GM23248 (cell line): ENCODE measurements around the gene CENPM. TPM values are rescaled to one million over a fixed set of nuclear protein-coding genes. Genes with fewer than 3 reads are reported as not detected.

Experiments
- DNase-seq: peaks from one replicate; pipeline ENCODE4 v3.0.0-alpha.2; 2015
- H2AFZ ChIP-seq: fragments of 200-600 bp; sonication (generic); 2 replicates; pipeline ENCODE4 v1.6.1; 2016; ENCODE audit warnings: antibody characterized with exemption
- H3F3A ChIP-seq: fragments of 200-600 bp; sonication (generic); 2 replicates; pipeline ENCODE4 v1.6.1; 2016; ENCODE audit warnings: mild to moderate bottlenecking, antibody characterized with exemption, mixed run types; ENCODE audit not compliant: insufficient read depth
- H3K27ac ChIP-seq: fragments of 200-600 bp; sonication (generic); 2 replicates; pipeline ENCODE4 v1.5.1; 2016; ENCODE audit warnings: mild to moderate bottlenecking
- H3K27me3 ChIP-seq: fragments of 200-600 bp; sonication (generic); replicated peaks from 2 replicates; pipeline ENCODE4 v1.6.1; 2016; ENCODE audit warnings: mild to moderate bottlenecking; ENCODE audit not compliant: insufficient read depth
- H3K36me3 ChIP-seq: fragments of 200-600 bp; sonication (generic); 2 replicates; pipeline ENCODE4 v1.6.1; 2016; ENCODE audit warnings: low read depth, mild to moderate bottlenecking
- H3K4me1 ChIP-seq: fragments of 200-600 bp; sonication (generic); 2 replicates; pipeline ENCODE4 v1.6.1; 2016; ENCODE audit warnings: mild to moderate bottlenecking; ENCODE audit not compliant: insufficient read depth
- H3K4me2 ChIP-seq: fragments of 200-600 bp; sonication (generic); one replicate; pipeline ENCODE4 v1.6.1; 2016; ENCODE audit warnings: mild to moderate bottlenecking; ENCODE audit not compliant: unreplicated experiment
- H3K4me3 ChIP-seq: fragments of 200-600 bp; sonication (generic); 2 replicates; pipeline ENCODE4 v1.5.1; 2016; ENCODE audit warnings: mild to moderate bottlenecking
- H3K79me2 ChIP-seq: fragments of 200-600 bp; sonication (generic); 2 replicates; pipeline ENCODE4 v1.6.1; 2016; ENCODE audit warnings: mild to moderate bottlenecking; ENCODE audit not compliant: insufficient read depth
- H3K9ac ChIP-seq: fragments of 200-600 bp; sonication (generic); 2 replicates; pipeline ENCODE4 v1.6.1; 2016; ENCODE audit warnings: mild to moderate bottlenecking
- H3K9me2 ChIP-seq: fragments of 200-600 bp; sonication (generic); 2 replicates; pipeline ENCODE4 v1.6.1; 2016; ENCODE audit warnings: mixed run types, mild to moderate bottlenecking, moderate library complexity; ENCODE audit not compliant: insufficient read depth
- H3K9me3 ChIP-seq: fragments of 200-600 bp; sonication (generic); one replicate; pipeline ENCODE4 v1.6.1; 2017; ENCODE audit warnings: low read depth
- H4K20me1 ChIP-seq: fragments of 200-600 bp; sonication (generic); 2 replicates; pipeline ENCODE4 v1.6.0; 2016; ENCODE audit not compliant: insufficient read depth
- EZH2 ChIP-seq: fragments of 200-600 bp; sonication (generic); IDR thresholded peaks from 2 replicates; pipeline ENCODE4 v1.6.1; 2018; ENCODE audit warnings: antibody characterized with exemption, mild to moderate bottlenecking; ENCODE audit not compliant: insufficient read depth, poor library complexity, severe bottlenecking
- EZH2phosphoT487 ChIP-seq: fragments of 200-600 bp; sonication (generic); IDR thresholded peaks from 2 replicates; pipeline ENCODE4 v1.6.1; 2018; ENCODE audit warnings: antibody characterized with exemption, moderate library complexity, mild to moderate bottlenecking, low read depth; ENCODE audit not compliant: insufficient read depth
- WGBS, 2 experiments: methylation state at CpG; one replicate each; pipeline ENCODE4 v1.1.6; 2015 to 2017; ENCODE audit warnings: low lambda C conversion rate in 2 of 2, low coverage in 1 of 2; ENCODE audit errors: missing lambda C conversion rate in 2 of 2; 5-methylcytosine and 5-hydroxymethylcytosine counted together
- in situ Hi-C: fragments of 300-500 bp; cut with MboI; formaldehyde crosslinking; loops from 2 replicates; pipeline ENCODE4 v1.15.0; 2020
- polyA plus RNA-seq: library from polyadenylated mRNA; unstranded; fragments of >200 nt; fragmentation: Nextera tagmentation; extraction: Ambion mirVana; gene quantifications from 2 replicates; pipeline ENCODE4 v1.2.1, GENCODE V29; 2016
- total RNA-seq: library from RNA; depleted of rRNA; stranded (reverse); fragments of >200 nt; shearing (Covaris generic); gene quantifications from 2 replicates; pipeline ENCODE4 v1.2.3, GENCODE V29; 2014

The CENPM gene
- total and polyA plus RNA-seq, 2 experiments from 2014 or later = 5.7 to 18.9 TPM

DNA sequence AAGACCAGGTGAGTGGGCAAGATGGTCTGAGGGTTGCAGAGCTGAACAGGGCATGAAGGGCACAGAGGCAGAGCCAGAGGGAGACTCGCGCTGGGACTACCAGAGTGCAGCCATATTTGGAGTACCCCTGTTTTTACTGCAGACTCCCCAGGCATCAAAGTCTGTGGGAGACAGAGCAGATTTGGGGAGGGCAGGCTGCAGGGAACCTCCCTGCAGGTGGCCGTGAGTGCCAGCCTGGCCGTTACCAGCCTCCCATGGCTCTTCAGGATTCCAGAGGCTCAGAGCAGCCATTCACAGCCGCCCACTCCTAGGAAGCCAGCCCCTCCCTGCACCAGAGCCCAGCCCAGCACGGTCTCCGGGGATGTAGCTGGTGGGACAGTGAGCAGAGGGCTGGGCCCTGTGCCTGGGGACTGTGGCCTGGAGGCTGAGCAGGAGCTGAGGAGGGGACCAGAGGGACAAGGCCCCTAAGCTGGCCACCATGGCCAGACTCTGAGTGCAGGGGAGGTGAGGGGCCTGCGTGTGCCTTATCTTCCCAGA lies 22.2 kb upstream of the CENPM start, which contains the start of gene SEPTIN3:
Gene SEPTIN3 (plus strand): TSS at position 334 of the 537 bp plus-strand sequence. CDS start 2,050 bp downstream, outside the sequence.
- no peaks in the 10 kb centered on the region for H3K36me3 ChIP-seq
- H3K9ac ChIP-seq = no peak within 1 kb of the TSS
- no peaks in the 10 kb centered on the region for H3K9me3 ChIP-seq
- H3K4me2 ChIP-seq = no peak within 1 kb of the TSS
- in situ Hi-C loops = loop anchor here (10.0 kb wide), 1 partner anchor 486 kb away; no protein-coding TSS in a partner anchor
- no peak within 1 kb of the TSS for H3K27ac ChIP-seq
- 46 to 54% methylated on average over 8 of the region's 8 CpGs for WGBS, 2 experiments
- TF ChIP-seq EZH2phosphoT487 (no peak), EZH2 (no peak)
- H3K79me2 ChIP-seq = no peaks in the 10 kb centered on the region
- no peaks in the 10 kb centered on the region for H4K20me1 ChIP-seq
- no peak within 1 kb of the TSS for H2AFZ ChIP-seq
- no peak within 1 kb of the TSS for H3K4me3 ChIP-seq
- H3K9me2 ChIP-seq = no peaks in the 10 kb centered on the region
- peaks cover 4% of the 10 kb centered on the region; the same call in 1 of the 2 replicates for H3F3A ChIP-seq
- no peak for DNase-seq
- no peaks in the 10 kb centered on the region for H3K4me1 ChIP-seq
- peaks cover 10% of the 10 kb centered on the region for H3K27me3 ChIP-seq

- Histone ChIP-seq H3F3A (peaks cover 4% of the 10 kb centered on the region; the same call in 1 of the 2 replicates), H3K79me2 (no peaks in the 10 kb centered on the region), H3K36me3 (no peaks in the 10 kb centered on the region), H3K9ac (no peak overlapping the region), H4K20me1 (no peaks in the 10 kb centered on the region), H3K9me3 (no peaks in the 10 kb centered on the region), H3K4me3 (no peak overlapping the region), H2AFZ (no peak overlapping the region), H3K27ac (no peak overlapping the region), H3K4me1 (no peaks in the 10 kb centered on the region), H3K4me2 (no peak overlapping the region), H3K27me3 (peaks cover 10% of the 10 kb centered on the region), H3K9me2 (no peaks in the 10 kb centered on the region)
- 51 to 58% methylated on average over 9 of the region's 9 CpGs for WGBS, 2 experiments
- TF ChIP-seq EZH2phosphoT487 (no peak), EZH2 (no peak)
- no peak for DNase-seq
- in situ Hi-C loops = loop anchor here (10.0 kb wide), 1 partner anchor 486 kb away; no protein-coding TSS in a partner anchor
Observed at GRCh38 chr22:41968601-41969000, 21.6 kb upstream of the CENPM start.

- in situ Hi-C loops = loop anchor here (10.0 kb wide), 1 partner anchor 488 kb away; no protein-coding TSS in a partner anchor
- Histone ChIP-seq H4K20me1 (no peaks in the 10 kb centered on the region), H3K27ac (no peak overlapping the region), H3K4me3 (no peak overlapping the region), H3K4me1 (no peaks in the 10 kb centered on the region), H3K27me3 (peaks cover 6% of the 10 kb centered on the region; the same call in 1 of the 2 replicates), H3K9me2 (no peaks in the 10 kb centered on the region), H3K9me3 (no peaks in the 10 kb centered on the region), H2AFZ (peak overlapping the region; percentile 51; the same call in 1 of the 2 replicates), H3K36me3 (no peaks in the 10 kb centered on the region), H3F3A (peaks cover 4% of the 10 kb centered on the region; the same call in 1 of the 2 replicates), H3K9ac (no peak overlapping the region), H3K79me2 (no peaks in the 10 kb centered on the region), H3K4me2 (no peak overlapping the region)
- peak; percentile 91 for DNase-seq
- 44 to 47% methylated on average over 8 of the region's 8 CpGs for WGBS, 2 experiments
- TF ChIP-seq EZH2phosphoT487 (no peak), EZH2 (no peak)
Observed at GRCh38 chr22:41966607-41967240, 19.8 kb upstream of the CENPM start.

- no peaks in the 10 kb centered on the region for H3K36me3 ChIP-seq
- H4K20me1 ChIP-seq = no peaks in the 10 kb centered on the region
- no peaks in the 10 kb centered on the region for H3K9me3 ChIP-seq
- H3K4me3 ChIP-seq = no peak overlapping the region
- no peak overlapping the region for H3K9ac ChIP-seq
- in situ Hi-C loops = loop anchor here (10.0 kb wide), 1 partner anchor 489 kb away; no protein-coding TSS in a partner anchor
- no peaks in the 10 kb centered on the region for H3K9me2 ChIP-seq
- H3K4me2 ChIP-seq = no peak overlapping the region
- WGBS, 2 experiments = 93 to 96% methylated on average over 2 of the region's 2 CpGs
- H3K27ac ChIP-seq = no peak overlapping the region
- no peaks in the 10 kb centered on the region for H3K4me1 ChIP-seq
- peaks cover 4% of the 10 kb centered on the region; the same call in 1 of the 2 replicates for H3F3A ChIP-seq
- no peaks in the 10 kb centered on the region for H3K79me2 ChIP-seq
- TF ChIP-seq EZH2 (no peak), EZH2phosphoT487 (no peak)
- H3K27me3 ChIP-seq = 0 out of 2 replicates have a peak, but pooled peaks cover 1% of the 10 kb centered on the region
- no peak overlapping the region for H2AFZ ChIP-seq
- no peak for DNase-seq
Observed at GRCh38 chr22:41966225-41966606, 19.3 kb upstream of the CENPM start.
